GM12878 (cell line): ENCODE data around the gene JRKL. TPM values are rescaled to one million over a fixed set of nuclear protein-coding genes. Genes with fewer than 3 reads are reported as not detected.
A peak's percentile ranks its signal among the peaks of the same experiment; 100 is the strongest.

Experiments used
- ATAC-seq: fragments of 200-7000 bp; cut with Tn5 transposase; 3 replicates; pipeline ENCODE4 v1.9.1; 2020; ENCODE audit warnings: mild to moderate bottlenecking, moderate library complexity
- BruUV-seq: library from RNA; stranded (reverse); fragments of 400-500 nt; replicated peaks from 2 replicates; lab custom pipeline; 2021; lab: Mats Ljungman, UMichigan
- CTCF ChIA-PET: fragments of 300-600 bp; sonication (Branson Sonifier 250); formaldehyde crosslinking; extraction: SDS; loops from one replicate; lab custom pipeline; 2021; ENCODE audit warnings: inconsistent platforms; lab: Yijun Ruan, JAX
- POLR2A ChIA-PET: fragments of 350-600 bp; formaldehyde crosslinking; extraction: SDS; loops from one replicate; lab custom pipeline; 2021; ENCODE audit warnings: inconsistent platforms; lab: Charles Lee
- RAD21 ChIA-PET: fragments of 300-600 bp; sonication (Branson Sonifier 250); formaldehyde crosslinking; loops from one replicate; lab custom pipeline; 2023; ENCODE audit warnings: antibody characterized with exemption; ENCODE audit not compliant: unreplicated experiment; lab: Charles Lee
- SMC1A ChIA-PET: fragments of 300-600 bp; sonication (Branson Sonifier 250); formaldehyde crosslinking; loops from one replicate; lab custom pipeline; 2023; ENCODE audit not compliant: unreplicated experiment, uncharacterized antibody; lab: Charles Lee
- DNase-seq: peaks from one replicate; pipeline ENCODE4 v3.0.0-alpha.2; 2011; ENCODE audit warnings: low read depth, low spot score
- FAIRE-seq: peaks from 3 replicates; lab custom pipeline; 2011; peaks lifted over from hg19 to GRCh38; lab: Jason Lieb, UNC
- H2AFZ ChIP-seq: 2 replicates; pipeline ENCODE4 v1.6.0; 2011; ENCODE audit warnings: low read depth, low read length, control low read depth; ENCODE audit not compliant: control insufficient read depth
- H3K27ac ChIP-seq: 2 replicates; pipeline ENCODE4 v1.5.1; 2011; ENCODE audit warnings: control low read depth; ENCODE audit not compliant: control insufficient read depth, insufficient read depth
- H3K27me3 ChIP-seq, 2 experiments: replicated peaks in 1 of 2; 2 replicates each; pipeline versions ENCODE4 v1.6.0 to v1.6.1; 2011; ENCODE audit warnings: low read length in 1 of 2; ENCODE audit not compliant: control insufficient read depth in 2 of 2, insufficient read depth in 2 of 2
- H3K36me3 ChIP-seq, 2 experiments: 2 replicates each; pipeline ENCODE4 v1.5.1; 2011; ENCODE audit warnings: low read length in 1 of 2; ENCODE audit not compliant: control insufficient read depth in 2 of 2, insufficient read depth in 2 of 2
- H3K4me1 ChIP-seq: 2 replicates; pipeline ENCODE4 v1.6.1; 2011; ENCODE audit warnings: mild to moderate bottlenecking, low read length, moderate library complexity, mixed read lengths; ENCODE audit not compliant: control insufficient read depth, insufficient read depth
- H3K4me2 ChIP-seq: 2 replicates; pipeline ENCODE4 v1.6.0; 2011; ENCODE audit warnings: control low read depth; ENCODE audit not compliant: control insufficient read depth, insufficient read depth
- H3K4me3 ChIP-seq: fragments of 200-600 bp; sonication (generic); 2 replicates; pipeline ENCODE4 v1.5.1; 2016
- H3K79me2 ChIP-seq: 2 replicates; pipeline ENCODE4 v1.6.0; 2011; ENCODE audit warnings: low read length; ENCODE audit not compliant: control insufficient read depth, insufficient read depth
- H3K9ac ChIP-seq: 2 replicates; pipeline ENCODE4 v1.8.0; 2011; ENCODE audit warnings: low read length, control low read depth, mixed read lengths; ENCODE audit not compliant: control insufficient read depth, insufficient read depth
- H3K9me3 ChIP-seq: replicated peaks from 3 replicates; pipeline ENCODE4 v1.5.1; 2011; ENCODE audit warnings: mild to moderate bottlenecking, low read length; ENCODE audit not compliant: control insufficient read depth, insufficient read depth
- H4K20me1 ChIP-seq: 2 replicates; pipeline ENCODE4 v1.6.0; 2011; ENCODE audit not compliant: control insufficient read depth, insufficient read depth
- ATF7 ChIP-seq: fragments of 450-650 bp; IDR thresholded peaks from 2 replicates; pipeline ENCODE4 v1.6.1; 2016; ENCODE audit warnings: low read depth, mild to moderate bottlenecking
- CREM ChIP-seq: IDR thresholded peaks from 2 replicates; pipeline ENCODE4 v1.6.1; 2014; ENCODE audit warnings: antibody characterized with exemption, low read depth
- ESRRA ChIP-seq: IDR thresholded peaks from 2 replicates; pipeline ENCODE4 v1.6.1; 2012; ENCODE audit warnings: mild to moderate bottlenecking, low read length, improper control_type of control experiment
- GABPA ChIP-seq: IDR thresholded peaks from 2 replicates; pipeline ENCODE4 v1.6.1; 2014; ENCODE audit warnings: antibody characterized with exemption, low read depth, mild to moderate bottlenecking, inconsistent platforms
- HDAC2 ChIP-seq: fragments of 200-600 bp; sonication (generic); IDR thresholded peaks from 2 replicates; pipeline ENCODE4 v1.6.1; 2017
- HSF1 ChIP-seq: fragments of 150-350 bp; IDR thresholded peaks from 2 replicates; pipeline ENCODE4 v1.6.1; 2014; ENCODE audit warnings: mild to moderate bottlenecking, low read depth, low read length
- IRF4 ChIP-seq: IDR thresholded peaks from 2 replicates; pipeline ENCODE4 v1.6.1; 2011; ENCODE audit warnings: low read depth, low read length
- NFYB ChIP-seq: IDR thresholded peaks from 2 replicates; pipeline ENCODE4 v1.6.1; 2011; ENCODE audit warnings: low read depth, mild to moderate bottlenecking, low read length, improper control_type of control experiment, moderate library complexity; ENCODE audit not compliant: insufficient read depth
- PKNOX1 ChIP-seq: fragments of 450-650 bp; IDR thresholded peaks from 2 replicates; pipeline ENCODE4 v1.6.1; 2016; ENCODE audit warnings: mild to moderate bottlenecking
- SIN3A ChIP-seq: IDR thresholded peaks from 2 replicates; pipeline ENCODE4 v1.6.1; 2012; ENCODE audit warnings: low read depth, low read length, improper control_type of control experiment
- SMAD1 ChIP-seq: fragments of 450-650 bp; IDR thresholded peaks from 2 replicates; pipeline ENCODE4 v1.6.1; 2018; ENCODE audit warnings: mild to moderate bottlenecking, low read depth; ENCODE audit not compliant: partially characterized antibody
- SMC3 ChIP-seq: IDR thresholded peaks from 2 replicates; pipeline ENCODE4 v1.6.1; 2011; ENCODE audit warnings: low read length, improper control_type of control experiment, borderline replicate concordance
- SPI1 ChIP-seq: IDR thresholded peaks from 2 replicates; pipeline ENCODE4 v1.6.1; 2011; ENCODE audit warnings: low read depth, mild to moderate bottlenecking, low read length, moderate library complexity, borderline replicate concordance; ENCODE audit not compliant: insufficient read depth
- SUZ12 ChIP-seq: fragments of 200-600 bp; sonication (generic); IDR thresholded peaks from one replicate; pipeline ENCODE4 v1.6.1; 2018; ENCODE audit warnings: antibody characterized with exemption, mild to moderate bottlenecking; ENCODE audit not compliant: unreplicated experiment
- ZZZ3 ChIP-seq: IDR thresholded peaks from 2 replicates; pipeline ENCODE4 v1.6.1; 2011; ENCODE audit warnings: low read depth; ENCODE audit not compliant: control insufficient read depth, insufficient read length
- WGBS: methylation state at CpG from one replicate; pipeline ENCODE4 v1.1.6; 2016; ENCODE audit warnings: low lambda C conversion rate; ENCODE audit not compliant: insufficient replicate concordance, insufficient coverage; ENCODE audit errors: missing lambda C conversion rate; 5-methylcytosine and 5-hydroxymethylcytosine counted together
- in situ Hi-C: fragments of 300-500 bp; cut with MboI; formaldehyde crosslinking; loops from 9 replicates; pipeline ENCODE4 v1.14.3; 2018; ENCODE audit warnings: mixed read lengths
- intact Hi-C: fragments of 100-400 bp; cut with micrococcal nuclease; formaldehyde crosslinking; loops from one replicate; pipeline ENCODE4 v1.14.2; 2022; ENCODE audit not compliant: unreplicated experiment
- polyA plus RNA-seq, 11 experiments: library from polyadenylated mRNA; depleted of rRNA in 4 of 11; unstranded in 6 of 11; stranded (reverse) in 5 of 11; fragments of >200 nt; fragmentation: Nextera tagmentation in 4 of 11; fragmentation: Illumina TruSeq in 1 of 11; extraction: Ambion mirVana in 4 of 11; extraction: Trizol in 1 of 11; gene quantifications; 1 replicate in 1 of 11; 2 replicates in 10 of 11; pipeline versions ENCODE4 v1.2.1 to v1.2.3, GENCODE V29; 2011 to 2016; ENCODE audit warnings: inconsistent platforms in 2 of 11, missing spikeins in 2 of 11, low read depth in 1 of 11
- total RNA-seq, 4 experiments: library from RNA; depleted of rRNA in 3 of 4; stranded (reverse); fragments of >200 nt in 3 of 4; fragmentation: Illumina TruSeq in 1 of 4; extraction: Trizol in 1 of 4; gene quantifications; 2 replicates each; pipeline versions ENCODE4 v1.2.1 to v1.2.3, GENCODE V29; 2013 to 2021

JRKL gene
- total and polyA plus RNA-seq, 10 of the 15 experiments (the other 5 are each of a cell fraction or from before 2014, with no cell fraction given), result 3.8 to 12.4 (median 8.5) TPM

GRCh38 chr11:96384156-96384555, 5.7 kb upstream of the JRKL start:
- ChIA-PET SMC1A (interaction anchor here (0.9 to 1.5 kb wide), 5 partner anchors 11 to 329 kb away, joined by 3 to 6 read pairs (median 4); partner anchors contain the start of gene MAML2), POLR2A (interaction anchor here (1.0 kb wide), 1 partner anchor 13 kb away, joined by 3 read pairs; no protein-coding TSS in a partner anchor), RAD21 (interaction anchor here (1.0 to 1.3 kb wide), 2 partner anchors 9 to 41 kb away, joined by 6 to 7 read pairs; partner anchors contain the start of gene MAML2), CTCF (interaction anchor here (1.0 to 1.6 kb wide), 5 partner anchors 10 to 535 kb away, joined by 3 to 6 read pairs (median 4); partner anchors contain the start of gene MAML2)
- peaks cover 0 to 7% of the 10 kb centered on the region in 2 experiments; a peak in 1 of 4 replicates for H3K36me3 ChIP-seq
- no peak overlapping the region for H3K4me3 ChIP-seq
- H3K4me2 ChIP-seq, result no peak overlapping the region
- H3K9me3 ChIP-seq, result no peaks in the 10 kb centered on the region; the same call in 2 of the 3 replicates
- intact Hi-C loops, result no loop called here
- H3K27ac ChIP-seq, result no peak overlapping the region
- in situ Hi-C loops, result no loop called here
- no peak overlapping the region for H3K9ac ChIP-seq
- DNase-seq (no peak), ATAC-seq (no peak), FAIRE-seq (peak; percentile 7)
- BruUV-seq, result TSS peak; percentile 12
- no peaks in the 10 kb centered on the region for H3K4me1 ChIP-seq
- H2AFZ ChIP-seq, result no peak overlapping the region
- peaks cover 22% of the 10 kb centered on the region for H3K79me2 ChIP-seq
- H4K20me1 ChIP-seq, result no peaks in the 10 kb centered on the region
- H3K27me3 ChIP-seq, result no peaks in the 10 kb centered on the region
- WGBS, result 75% methylated on average over 3 of the region's 3 CpGs
- TF ChIP-seq SMC3, result no peak
- TF ChIP-seq SMAD1, result no peak
- TF ChIP-seq GABPA, result no peak
- TF ChIP-seq CREM, result no peak

GRCh38 chr11:96385187-96385586, 4.6 kb upstream of the JRKL start:
- RAD21 ChIA-PET, result no interaction called here
- DNase-seq (no peak), FAIRE-seq (no peak), ATAC-seq (no peak)
- Histone ChIP-seq H3K27me3 (no peaks in the 10 kb centered on the region), H3K9me3 (no peaks in the 10 kb centered on the region; the same call in 2 of the 3 replicates), H3K4me3 (no peak overlapping the region), H3K9ac (no peak overlapping the region), H3K4me1 (no peaks in the 10 kb centered on the region), H3K79me2 (peaks cover 28% of the 10 kb centered on the region), H4K20me1 (no peaks in the 10 kb centered on the region), H2AFZ (no peak overlapping the region), H3K27ac (no peak overlapping the region), H3K36me3 (peaks cover 0 to 7% of the 10 kb centered on the region in 2 experiments; a peak in 1 of 4 replicates), H3K4me2 (no peak overlapping the region)
- intact Hi-C loops (loop anchor here (5.0 kb wide), 2 partner anchors 128 to 143 kb away; no protein-coding TSS in a partner anchor), in situ Hi-C loops (loop anchor here (5.0 kb wide), 1 partner anchor 593 kb away; the partner anchor contains the start of gene CEP57)
- CTCF ChIA-PET, result interaction anchor here (1.1 kb wide), 1 partner anchor 548 kb away, joined by 4 read pairs; no protein-coding TSS in a partner anchor
- SMC1A ChIA-PET, result interaction anchor here (0.6 to 1.0 kb wide), 3 partner anchors 42 to 535 kb away, joined by 3 read pairs; partner anchors contain the start of gene MAML2
- POLR2A ChIA-PET, result no interaction called here
- no TSS peak for BruUV-seq
- 100% methylated on average over 2 of the region's 2 CpGs for WGBS
- TF ChIP-seq ATF7, result no peak
- TF ChIP-seq NFYB, result no peak
- no peak for TF ChIP-seq PKNOX1
- no peak for TF ChIP-seq HDAC2
- no peak for TF ChIP-seq SIN3A
- TF ChIP-seq IRF4, result no peak
- TF ChIP-seq SPI1, result no peak
- TF ChIP-seq ESRRA, result no peak
- no peak for TF ChIP-seq HSF1
- TF ChIP-seq ZZZ3, result no peak
- no peak for TF ChIP-seq SUZ12
